Right lobe of liver (tissue), 6 donors: ENCODE results near the gene STRIT1. TPM values are rescaled to one million over a fixed set of nuclear protein-coding genes. Genes with fewer than 3 reads are reported as not detected.

Experiments
- ATAC-seq, 4 donors: fragments of 200-7000 bp; cut with Tn5 transposase; one replicate each; pipeline ENCODE4 v1.9.1; 2020; ENCODE audit warnings: mild to moderate bottlenecking in 4 of 4, moderate library complexity in 4 of 4
- DNase-seq, 3 donors: peaks; one replicate each; pipeline ENCODE4 v3.0.0-alpha.2; 2020
- H3K27ac ChIP-seq, 3 donors: fragments of 200-600 bp; one replicate each; pipeline ENCODE4 v1.8.0; 2022
- H3K27me3 ChIP-seq, 2 donors: fragments of 200-600 bp; one replicate each; pipeline ENCODE4 v1.8.0; 2022
- H3K36me3 ChIP-seq, 4 donors: fragments of 200-600 bp; sonication (generic) in 1 of 4; one replicate each; pipeline versions ENCODE4 v1.5.1 to v1.8.0; 2017 to 2022; ENCODE audit warnings: control low read depth in 1 of 4
- H3K4me1 ChIP-seq, 4 donors: fragments of 200-600 bp; sonication (generic) in 1 of 4; one replicate each; pipeline versions ENCODE4 v1.5.1 to v1.8.0; 2017 to 2022; ENCODE audit warnings: control low read depth in 1 of 4
- H3K4me3 ChIP-seq, 3 donors: fragments of 200-600 bp; one replicate each; pipeline ENCODE4 v1.8.0; 2022
- H3K9me3 ChIP-seq, 4 donors: fragments of 200-600 bp; sonication (generic) in 1 of 4; one replicate each; pipeline versions ENCODE4 v1.5.1 to v1.8.0; 2017 to 2022; ENCODE audit warnings: control low read depth in 1 of 4
- CTCF ChIP-seq, 4 donors: fragments of 200-600 bp in 3 of 4; fragments of 450-650 bp in 1 of 4; IDR thresholded peaks; one replicate each; pipeline versions ENCODE4 v1.5.1 to v1.8.0; 2016 to 2022; ENCODE audit warnings: antibody characterized with exemption in 4 of 4, mild to moderate bottlenecking in 2 of 4
- POLR2A ChIP-seq: fragments of 450-650 bp; IDR thresholded peaks from one replicate; pipeline ENCODE4 v1.6.1; 2017; ENCODE audit warnings: antibody characterized with exemption, mild to moderate bottlenecking
- WGBS: methylation state at CpG from one replicate; pipeline ENCODE4 v1.1.6; 2018; ENCODE audit warnings: low coverage, low lambda C conversion rate; ENCODE audit not compliant: insufficient coverage; ENCODE audit errors: missing lambda C conversion rate; 5-methylcytosine and 5-hydroxymethylcytosine counted together
- intact Hi-C, 2 donors: fragments of 100-400 bp; cut with DNase I; formaldehyde crosslinking; loops; one replicate each; pipeline versions ENCODE4 v1.11.2 to v1.14.1; 2022
- total RNA-seq, 6 experiments: library from RNA; depleted of rRNA in 2 of 6; stranded (reverse); fragments of >200 nt in 2 of 6; fragmentation: NEBNext Ultra II Directional in 3 of 6; extraction: Animal tissue kit (Norgen Biotek cat#: 25700) in 3 of 6; gene quantifications; one replicate each; pipeline versions ENCODE4 v1.1.0 to v1.2.4, GENCODE V29; 2016 to 2023
- donor health status: DM: no; HTN: yes; CAD: no.
- donor health status: DM: no; HTN: no; CAD: no.
- donor health status: DM: no; HTN: no; CAD: no.
- donor health status: DM: no; HTN: yes; CAD: no.
- donor health status: DM: no; HTN: yes; CAD: no.

STRIT1 gene
- total RNA-seq, 6 experiments from 2014 or later = 0.31 to 1.2 TPM; not detected in 4

DNA sequence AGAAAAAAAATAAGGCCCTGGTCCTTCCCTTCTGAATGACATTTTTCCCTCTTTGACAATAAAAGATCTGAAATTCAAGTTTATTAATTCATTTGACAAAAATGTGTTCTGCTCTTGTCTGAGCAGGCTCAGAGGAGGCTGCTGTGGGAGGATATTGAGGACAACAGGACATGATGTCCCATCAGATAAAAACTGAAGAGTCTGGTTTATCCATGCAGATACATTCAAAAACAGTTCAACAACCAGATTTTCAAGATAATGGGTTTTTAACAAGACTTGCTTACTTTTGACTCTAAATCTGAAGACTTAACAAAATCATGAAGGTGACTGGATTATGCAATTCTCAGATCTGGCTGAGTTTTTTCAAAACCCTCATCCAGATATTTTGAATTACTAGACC, 36.9 kb upstream of the STRIT1 start:
- DNase-seq (no peak), ATAC-seq (no peak)
- Histone ChIP-seq H3K4me1 (no peaks in the 10 kb centered on the region), H3K36me3 (no peaks in the 10 kb centered on the region), H3K9me3 (no peaks in the 10 kb centered on the region), H3K27me3 (no peaks in the 10 kb centered on the region), H3K4me3 (no peak overlapping the region), H3K27ac (no peak overlapping the region)
- TF ChIP-seq CTCF (IDR thresholded peaks at IDR 0.05) (no peak), POLR2A (no peak)
- intact Hi-C loops = no loop called here

DNA sequence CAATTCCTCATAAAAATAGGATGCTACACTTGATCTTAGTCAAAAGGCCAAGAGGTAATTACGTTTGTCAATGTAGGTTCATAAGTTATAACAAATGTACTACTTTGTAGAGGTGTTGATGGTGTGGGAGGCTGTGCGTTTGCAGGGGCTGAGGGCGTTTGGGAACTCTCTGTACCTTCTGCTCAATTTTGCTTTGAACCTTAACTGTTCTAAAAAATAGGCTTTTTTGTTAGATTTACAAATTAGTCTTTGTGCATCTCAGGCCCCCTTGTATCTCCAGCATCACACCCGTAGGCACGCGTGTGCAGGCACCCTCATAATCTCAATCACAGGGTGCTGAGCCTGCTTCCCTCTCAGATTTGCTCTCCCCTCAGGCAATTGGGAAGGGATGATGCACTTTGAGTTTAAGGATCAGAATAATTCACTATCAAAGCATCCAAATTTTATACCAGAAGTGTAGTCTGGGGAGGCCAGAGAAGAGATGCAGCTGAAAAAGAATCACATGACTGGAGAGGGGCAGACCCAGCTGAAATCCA, 36.1 kb upstream of the STRIT1 start:
- no peak overlapping the region for H3K27ac ChIP-seq
- H3K4me1 ChIP-seq = no peaks in the 10 kb centered on the region
- WGBS = 66% methylated on average over 5 of the region's 6 CpGs
- intact Hi-C loops = loop anchor here in 1 of 2 donors (10.0 kb wide), 1 partner anchor 445 kb away; no protein-coding TSS in a partner anchor
- no peaks in the 10 kb centered on the region for H3K9me3 ChIP-seq
- ATAC-seq (no peak), DNase-seq (no peak)
- TF ChIP-seq CTCF (IDR thresholded peaks at IDR 0.05) = no peak
- TF ChIP-seq POLR2A = no peak
- H3K27me3 ChIP-seq = no peaks in the 10 kb centered on the region
- no peak overlapping the region for H3K4me3 ChIP-seq
- no peaks in the 10 kb centered on the region for H3K36me3 ChIP-seq

DNA sequence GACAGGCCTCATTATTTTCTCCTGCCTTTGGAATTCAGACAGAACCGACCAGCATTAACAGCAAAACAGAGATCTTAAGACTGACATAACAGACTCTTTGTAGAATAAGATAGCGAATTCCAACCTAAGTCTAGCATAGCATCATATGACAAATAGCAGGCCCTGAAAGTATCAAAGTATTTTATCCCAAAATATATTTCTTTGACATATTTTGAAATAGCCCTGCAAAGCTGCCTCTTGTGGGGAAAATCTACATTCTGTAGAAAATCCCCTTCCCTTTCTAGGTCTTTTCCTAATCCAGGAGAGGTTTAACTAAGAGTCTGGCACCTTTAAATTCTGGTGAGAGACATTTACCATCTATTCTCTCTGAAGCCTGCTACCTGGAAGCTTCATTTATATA, 34.4 kb upstream of the STRIT1 start:
- H3K4me3 ChIP-seq = no peak overlapping the region
- no peak for ATAC-seq
- no peaks in the 10 kb centered on the region for H3K27me3 ChIP-seq
- intact Hi-C loops = loop anchor here in 1 of 2 donors (10.0 kb wide), 1 partner anchor 443 kb away; no protein-coding TSS in a partner anchor
- H3K36me3 ChIP-seq = no peaks in the 10 kb centered on the region
- TF ChIP-seq CTCF (IDR thresholded peaks at IDR 0.05) (no peak), POLR2A (no peak)
- no peaks in the 10 kb centered on the region for H3K4me1 ChIP-seq
- no peak for DNase-seq
- H3K9me3 ChIP-seq = no peaks in the 10 kb centered on the region
- no peak overlapping the region for H3K27ac ChIP-seq
- WGBS = 55% methylated on average over 2 of the region's 2 CpGs

- DNase-seq (no peak), ATAC-seq (no peak)
- H3K4me3 ChIP-seq = no peak overlapping the region
- H3K9me3 ChIP-seq = no peaks in the 10 kb centered on the region
- intact Hi-C loops = loop anchor here in 1 of 2 donors (10.0 kb wide), 1 partner anchor 443 kb away; no protein-coding TSS in a partner anchor
- no peaks in the 10 kb centered on the region for H3K36me3 ChIP-seq
- WGBS = 83% methylated on average over 1 of the region's 1 CpG
- H3K4me1 ChIP-seq = no peaks in the 10 kb centered on the region
- TF ChIP-seq POLR2A = no peak
- TF ChIP-seq CTCF (IDR thresholded peaks at IDR 0.05) = no peak
- H3K27ac ChIP-seq = no peak overlapping the region
- no peaks in the 10 kb centered on the region for H3K27me3 ChIP-seq
Measured at GRCh38 chr3:155327430-155327829, 33.9 kb upstream of the STRIT1 start.

DNA sequence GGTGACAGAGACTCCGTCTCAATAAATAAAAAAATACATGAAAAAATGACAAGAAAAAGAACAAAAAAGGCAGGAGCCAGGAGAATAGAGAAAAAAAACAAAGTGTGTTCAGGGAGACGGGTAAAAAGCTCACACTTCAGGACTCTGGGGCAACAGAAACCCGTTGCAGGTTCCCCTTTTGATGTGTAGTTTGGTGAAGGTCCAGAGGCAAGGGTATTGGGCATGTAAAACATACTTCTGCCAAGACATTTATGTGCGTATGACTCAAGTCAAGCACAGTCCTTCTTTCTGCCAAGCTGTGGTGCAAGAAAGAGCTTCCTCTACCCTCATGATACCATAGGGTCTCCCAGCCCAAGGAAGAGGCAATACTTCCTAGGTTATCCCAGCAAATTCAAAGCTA, 33.4 kb upstream of the STRIT1 start:
- no peaks in the 10 kb centered on the region for H3K4me1 ChIP-seq
- whole genome bisulfite sequencing = 38% methylated on average over 2 of the region's 4 CpGs
- H3K9me3 ChIP-seq = no peaks in the 10 kb centered on the region
- TF ChIP-seq CTCF (IDR thresholded peaks at IDR 0.05) = no peak
- no peak for TF ChIP-seq POLR2A
- ATAC-seq (no peak), DNase-seq (no peak)
- no peaks in the 10 kb centered on the region for H3K36me3 ChIP-seq
- intact Hi-C loops = loop anchor here in 1 of 2 donors (10.0 kb wide), 1 partner anchor 442 kb away; no protein-coding TSS in a partner anchor
- no peak overlapping the region for H3K27ac ChIP-seq
- H3K4me3 ChIP-seq = no peak overlapping the region
- H3K27me3 ChIP-seq = no peaks in the 10 kb centered on the region
